CD1c-positive myeloid dendritic cell (primary cell): Measurements from ENCODE around the gene ZNF334.

ENCODE experiments used
- DNase-seq: peaks from one replicate; pipeline ENCODE4 v3.0.0-alpha.2; 2016; ENCODE audit errors: extremely low spot score

ZNF334 gene

DNA sequence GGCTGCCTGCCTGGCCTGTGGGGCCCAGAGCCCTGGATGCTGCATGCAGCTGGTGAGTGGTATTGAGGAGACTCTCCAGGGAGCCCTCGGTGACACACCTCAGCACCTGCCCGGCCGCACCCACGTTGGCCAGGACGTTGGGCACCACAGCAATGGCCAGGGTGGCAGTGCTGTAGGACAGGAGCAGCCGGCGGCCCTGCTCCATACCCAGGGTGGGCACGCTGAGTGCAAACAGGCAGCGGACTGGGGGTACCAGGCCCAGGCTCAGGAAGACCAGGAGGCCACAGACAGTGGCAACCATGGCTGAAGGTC lies 32.4 kb upstream of the ZNF334 start:
- no peak for DNase-seq

DNA sequence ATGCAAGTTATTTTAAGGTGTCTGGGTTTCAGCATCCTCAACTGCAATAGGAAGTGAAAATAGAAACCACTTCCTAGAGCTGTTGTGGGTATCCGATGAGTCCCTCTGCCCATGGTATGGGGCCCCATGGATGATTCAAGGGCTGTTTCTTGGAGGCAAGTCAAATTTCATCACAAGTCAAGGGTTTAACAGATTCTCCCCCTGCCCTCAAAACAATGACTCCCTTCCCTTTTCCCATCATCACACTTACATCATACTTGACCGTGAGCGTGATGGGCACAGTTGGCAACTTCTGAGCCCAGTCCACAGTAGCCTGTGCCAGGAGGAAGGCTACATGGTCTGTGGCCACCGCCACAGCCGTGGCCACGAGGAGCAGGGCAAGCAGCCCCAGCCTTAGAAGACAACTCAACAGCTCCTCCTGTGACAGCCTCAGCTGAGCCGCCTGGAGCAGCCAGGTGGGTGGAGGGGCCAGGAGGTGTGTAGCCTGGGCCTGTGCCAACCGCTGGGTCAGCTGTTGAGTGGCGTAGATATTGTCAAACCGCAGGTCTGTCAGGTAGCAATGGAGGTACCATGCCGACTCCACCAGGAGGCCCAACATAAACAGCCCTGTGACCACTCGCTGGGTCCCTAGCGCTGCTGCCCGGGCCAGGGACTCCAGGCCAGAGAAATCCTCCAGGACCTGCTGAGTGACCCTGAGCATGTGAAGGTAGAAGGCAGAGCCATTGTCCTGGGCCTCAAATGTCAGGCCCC lies 31.9 kb upstream of the ZNF334 start:
- peak; percentile 84 for DNase-seq

DNA sequence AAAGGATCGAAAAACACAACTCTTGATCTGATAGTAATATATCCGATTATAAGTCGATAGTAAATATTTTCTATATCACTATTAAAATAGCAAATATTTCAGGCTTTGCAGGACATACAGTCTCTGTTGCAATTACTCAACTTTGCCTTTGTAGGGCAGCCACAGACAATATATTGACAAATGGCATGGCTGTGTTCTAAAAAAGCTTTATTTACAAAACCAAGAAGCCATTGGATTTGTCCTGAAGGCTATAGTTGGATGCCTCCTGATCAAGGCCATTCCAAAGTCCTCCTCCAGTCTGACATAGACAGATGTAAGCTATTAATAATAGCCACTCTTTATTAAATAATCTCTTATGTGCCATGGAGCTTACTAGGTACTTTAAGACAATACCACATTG lies 31.2 kb upstream of the ZNF334 start:
- DNase-seq: no peak

DNA sequence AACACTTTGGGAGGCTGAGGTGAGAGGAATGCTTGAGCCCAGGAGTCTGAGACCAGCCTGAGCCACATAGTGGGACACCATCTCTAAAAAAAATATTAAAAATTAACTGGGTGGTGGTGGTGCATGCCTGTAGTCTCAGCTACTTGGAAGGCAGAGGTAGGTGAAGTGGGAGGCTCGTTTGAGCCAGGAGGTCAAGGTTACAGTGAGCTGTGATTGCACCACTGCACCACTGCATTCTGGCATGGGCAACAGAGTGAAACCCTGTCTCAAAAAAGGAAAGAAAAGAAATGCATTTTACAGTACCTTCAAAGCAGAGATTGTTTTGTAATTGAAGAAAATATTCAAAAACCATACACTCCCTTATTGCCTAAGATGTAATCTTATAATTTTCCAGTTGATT lies 30.6 kb upstream of the ZNF334 start:
- DNase-seq: no peak

DNA sequence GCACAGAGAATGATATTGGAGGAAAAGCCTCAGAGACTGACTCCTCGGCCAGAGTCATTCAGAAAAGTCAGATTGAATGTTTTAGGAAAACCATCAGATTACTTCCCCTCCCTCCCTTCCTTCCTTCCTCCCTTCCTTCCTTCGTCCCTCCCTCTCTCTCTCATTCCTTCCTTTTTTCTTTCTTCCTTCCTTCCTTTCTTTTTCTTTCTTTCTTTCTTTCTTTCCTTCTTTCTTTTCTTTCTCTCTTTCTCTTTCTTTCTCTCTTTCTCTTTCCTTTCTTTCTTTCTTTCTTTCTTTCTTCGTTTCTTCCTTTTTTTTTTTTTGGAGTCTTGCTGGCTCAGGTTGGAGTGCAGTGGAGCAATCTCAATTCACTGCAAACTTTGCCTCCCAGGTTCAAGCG lies 29.7 kb upstream of the ZNF334 start:
- no peak for DNase-seq

DNA sequence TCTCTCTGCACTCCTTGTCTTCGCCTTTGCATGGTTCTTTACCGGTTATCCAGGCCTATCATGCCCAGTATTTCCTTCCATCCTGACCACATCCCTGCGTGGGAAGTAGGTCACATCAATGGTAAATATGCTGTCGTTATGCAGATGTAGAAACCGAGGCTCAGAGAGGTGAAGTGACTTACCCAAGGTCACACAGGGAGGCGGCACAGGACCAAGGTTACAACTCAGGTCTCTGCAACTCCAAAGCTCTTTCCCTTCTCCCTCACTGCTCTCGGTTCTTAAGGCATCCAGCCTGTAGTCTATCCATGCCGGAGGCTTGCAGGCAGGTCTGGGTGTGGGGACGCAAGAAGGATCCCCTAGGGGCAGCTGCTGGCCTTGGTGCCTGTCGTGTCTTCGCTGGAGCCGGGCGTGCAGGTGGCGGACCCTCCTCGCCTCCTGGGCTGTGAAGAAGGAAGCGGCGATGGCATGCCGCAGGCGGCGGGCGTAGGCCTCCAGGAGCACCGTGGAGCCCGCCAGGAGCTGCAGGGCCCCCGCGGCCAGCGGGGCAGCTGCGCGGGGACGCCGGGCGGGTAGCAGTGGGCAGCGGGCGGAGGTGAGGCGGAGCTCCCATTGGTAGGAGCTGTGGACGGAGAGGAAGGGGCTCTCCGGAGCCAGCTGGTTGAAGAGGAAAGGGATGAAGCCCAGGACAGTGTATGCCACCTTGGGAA lies 28.0 kb upstream of the ZNF334 start:
- DNase-seq: no peak

DNA sequence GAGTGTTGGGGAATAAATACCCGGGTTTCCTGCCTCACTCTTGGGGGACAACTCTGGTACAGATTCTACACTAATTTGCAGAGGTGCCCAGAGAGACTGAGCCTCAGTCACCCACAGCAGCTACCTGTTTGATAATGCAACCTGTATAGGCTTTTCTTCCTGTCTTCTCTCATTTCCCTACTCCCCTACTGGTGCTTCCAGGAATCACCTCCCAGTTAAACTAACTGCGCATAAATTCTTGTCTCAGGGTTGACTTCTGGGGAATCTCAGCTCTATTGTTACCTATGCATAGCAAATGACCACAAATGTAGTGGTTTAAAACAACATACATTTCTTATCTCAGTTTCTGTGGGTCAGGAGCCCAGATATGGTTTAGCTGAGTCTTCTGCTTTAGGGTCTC lies 25.8 kb upstream of the ZNF334 start:
- DNase-seq: no peak

DNA sequence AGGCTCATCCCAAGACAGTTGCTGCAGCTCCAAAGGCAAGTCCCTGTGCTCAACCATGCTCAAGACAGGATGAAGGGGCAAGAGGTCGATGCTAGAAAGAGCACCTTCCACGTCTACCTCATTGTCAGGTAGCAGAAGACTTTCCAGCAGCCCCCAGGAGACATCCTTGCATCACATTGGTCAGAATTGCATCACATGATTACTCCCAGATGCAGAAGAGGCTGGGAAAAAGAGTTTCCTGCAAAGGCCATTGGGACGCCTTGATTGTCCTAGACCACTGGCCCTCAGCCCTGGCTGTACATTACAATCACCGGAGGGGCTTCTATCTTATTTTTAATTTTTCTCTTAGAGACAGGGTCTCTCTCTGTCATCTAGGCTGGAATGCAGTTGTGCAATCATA lies 17.3 kb upstream of the ZNF334 start:
- no peak for DNase-seq

DNA sequence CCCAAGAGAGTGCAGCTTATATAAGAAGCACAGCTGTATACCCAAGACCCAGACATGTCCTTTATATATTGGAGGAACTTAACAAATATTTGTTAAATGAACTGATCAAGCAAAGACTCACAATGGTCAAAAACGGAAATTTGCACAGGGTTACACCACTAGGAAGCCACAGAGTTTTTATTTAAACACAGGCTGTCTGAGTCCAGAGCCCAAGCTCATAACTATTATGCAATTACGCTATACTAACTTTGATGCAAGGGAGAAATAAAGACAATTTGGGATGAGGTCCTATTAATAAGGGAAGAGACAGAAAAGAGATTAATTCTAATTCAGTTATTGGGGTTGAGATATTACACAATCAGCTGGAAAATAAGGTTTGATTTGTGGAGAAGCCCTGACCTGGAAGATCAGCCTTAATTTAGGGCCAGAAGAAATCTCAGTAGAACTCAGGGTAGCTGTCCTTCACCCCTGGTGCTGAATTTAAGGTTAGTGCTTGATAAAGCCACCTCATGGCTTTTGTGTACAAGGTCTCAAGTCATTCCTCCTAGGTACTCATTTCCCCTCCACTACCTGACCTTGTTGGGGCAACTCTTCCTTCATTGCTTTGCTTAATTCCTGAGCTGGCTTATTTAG lies 10.5 kb upstream of the ZNF334 start:
- peak; percentile 22 for DNase-seq

DNA sequence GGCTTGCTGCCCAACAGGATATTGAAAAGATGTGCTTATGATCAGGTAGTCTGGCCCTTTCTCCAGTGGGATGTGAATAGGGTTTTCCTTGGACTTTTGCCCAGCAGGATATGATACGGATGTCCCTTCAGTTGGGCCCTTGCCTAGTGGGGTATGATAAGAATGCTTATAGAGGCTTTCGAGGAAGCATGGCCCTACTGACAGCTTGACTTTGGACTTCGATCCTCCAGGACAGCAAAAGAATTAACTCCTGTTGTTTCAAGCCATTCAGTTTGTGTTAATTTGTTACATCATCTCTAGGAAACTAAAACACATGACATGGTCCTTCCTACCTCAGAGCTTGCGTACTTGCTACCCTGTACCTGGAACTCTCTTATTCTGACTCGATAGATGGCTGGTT lies 9.7 kb upstream of the ZNF334 start:
- DNase-seq: no peak

DNA sequence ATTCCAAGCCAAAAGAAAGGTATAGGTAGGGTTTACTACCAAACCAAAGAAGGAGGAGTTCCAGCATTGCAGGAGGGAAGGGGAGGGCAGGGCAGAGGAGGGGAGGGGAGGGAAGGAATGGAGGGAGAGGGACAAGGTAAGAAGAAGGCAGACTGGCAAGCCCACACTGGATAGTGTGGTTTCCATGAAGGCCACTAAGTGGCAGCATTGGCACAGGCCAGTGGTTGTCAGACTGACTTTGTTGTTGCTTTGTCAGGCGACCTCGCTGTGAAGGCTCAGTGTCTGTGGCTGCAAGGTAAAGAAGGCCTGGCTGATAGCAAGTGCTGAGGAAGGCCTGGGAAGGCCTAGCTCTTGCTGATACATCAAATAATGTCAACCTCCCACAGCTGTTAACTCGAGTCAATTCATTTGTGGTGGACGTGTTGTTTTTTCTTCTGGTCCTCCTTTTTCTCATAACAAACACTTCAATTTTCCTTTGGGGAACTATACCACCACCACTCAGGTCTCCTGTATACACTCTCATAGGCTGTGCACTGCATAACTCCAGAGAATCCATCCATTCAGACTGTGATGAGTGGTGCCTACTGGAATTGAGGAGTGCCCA lies 7.7 kb upstream of the ZNF334 start:
- peak; percentile 66 for DNase-seq

DNA sequence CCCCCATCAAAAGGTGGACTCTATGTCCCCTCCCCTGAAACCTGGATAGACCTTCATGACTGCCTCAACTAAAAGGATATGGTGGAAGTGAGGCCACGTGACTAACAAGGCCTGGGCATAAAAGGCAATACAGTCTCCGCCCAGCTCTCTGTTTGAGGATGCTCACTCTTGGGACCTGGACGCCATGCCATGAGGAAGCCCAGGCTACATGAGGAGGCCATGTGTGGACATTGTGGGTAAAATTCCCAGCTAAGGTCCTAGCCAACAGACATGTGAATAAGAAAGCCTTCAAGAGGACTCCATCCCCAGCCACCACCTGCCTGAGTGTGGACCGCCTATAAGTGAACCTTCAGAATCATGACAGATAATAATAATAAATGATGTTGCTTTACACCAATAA lies 7.2 kb upstream of the ZNF334 start:
- no peak for DNase-seq

DNA sequence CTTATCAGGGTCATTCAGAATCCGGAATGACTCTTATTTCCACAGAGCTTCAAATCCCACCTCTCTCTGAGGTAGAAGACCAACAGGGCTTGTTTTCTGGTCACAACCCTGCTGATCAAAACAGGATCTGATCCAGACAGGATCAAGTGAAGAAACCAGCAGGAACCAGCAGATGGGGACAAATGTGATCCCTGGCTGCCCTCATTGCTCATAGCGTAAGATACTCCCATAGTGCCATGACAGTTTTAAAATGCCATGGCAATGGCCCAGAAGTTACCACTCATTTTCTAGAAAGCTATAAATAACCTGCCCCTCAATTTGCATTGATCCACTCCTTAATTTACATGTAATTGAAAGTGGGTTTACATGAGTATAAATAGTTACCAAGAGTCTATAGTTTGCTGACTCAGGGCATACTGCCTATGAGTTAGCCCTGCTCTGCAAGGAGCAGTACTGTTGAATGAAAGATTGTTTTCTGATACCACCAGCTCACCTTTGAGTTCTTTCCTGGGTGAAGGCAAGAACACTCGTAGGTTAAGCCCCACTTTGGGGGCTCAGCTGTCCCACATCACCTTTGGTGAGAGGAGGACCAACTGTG lies 6.2 kb upstream of the ZNF334 start:
- no peak for DNase-seq

DNA sequence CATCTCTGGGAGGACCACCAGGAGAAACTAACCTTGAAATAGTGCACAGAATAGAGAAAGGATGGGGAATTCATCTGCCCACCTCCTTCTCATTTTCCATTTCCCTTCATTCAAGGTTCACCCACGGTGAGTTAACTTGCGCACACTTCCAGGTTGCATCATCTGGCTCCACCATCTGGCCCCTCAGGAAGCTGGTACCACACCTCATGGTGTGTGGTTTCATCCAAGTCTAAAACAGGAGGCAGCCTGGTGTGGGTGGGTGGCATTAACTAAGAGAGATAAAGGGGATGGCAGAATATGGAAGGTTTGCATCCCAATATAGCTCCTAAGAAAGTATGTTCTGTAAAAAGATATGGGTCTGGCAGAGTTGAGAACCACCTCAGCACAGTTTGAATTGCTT lies 3.8 kb downstream of the ZNF334 start:
- no peak for DNase-seq

DNA sequence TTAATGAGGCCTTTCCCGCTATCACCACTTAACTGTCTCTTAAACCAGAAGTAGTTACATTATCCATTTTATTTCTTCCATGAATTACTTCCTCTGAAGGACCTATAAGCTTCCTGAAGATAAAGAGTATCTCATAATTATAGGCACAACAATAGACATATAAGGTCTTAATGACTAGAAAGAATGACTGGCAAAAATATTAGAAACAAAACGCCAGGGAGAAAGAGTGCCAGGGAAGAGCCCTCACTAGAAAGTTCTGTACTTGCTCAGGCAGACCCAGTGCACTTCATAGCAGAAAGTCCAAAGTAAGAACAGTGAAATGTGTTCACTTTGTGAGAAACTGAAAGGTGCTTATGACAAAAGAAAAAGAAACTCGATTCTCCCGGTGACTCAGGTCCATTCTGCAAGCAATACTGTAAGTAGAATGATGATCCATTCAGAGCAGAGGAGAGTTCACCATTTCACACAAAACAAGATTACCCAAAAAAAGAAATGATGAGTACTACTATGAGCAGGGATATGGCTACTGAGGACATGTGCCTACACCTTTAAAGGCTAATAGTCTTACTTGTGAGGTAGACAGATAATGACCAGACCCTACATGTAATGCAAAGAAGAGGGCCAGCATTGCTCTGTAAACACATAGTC lies 5.5 kb downstream of the ZNF334 start:
- DNase-seq: no peak

DNA sequence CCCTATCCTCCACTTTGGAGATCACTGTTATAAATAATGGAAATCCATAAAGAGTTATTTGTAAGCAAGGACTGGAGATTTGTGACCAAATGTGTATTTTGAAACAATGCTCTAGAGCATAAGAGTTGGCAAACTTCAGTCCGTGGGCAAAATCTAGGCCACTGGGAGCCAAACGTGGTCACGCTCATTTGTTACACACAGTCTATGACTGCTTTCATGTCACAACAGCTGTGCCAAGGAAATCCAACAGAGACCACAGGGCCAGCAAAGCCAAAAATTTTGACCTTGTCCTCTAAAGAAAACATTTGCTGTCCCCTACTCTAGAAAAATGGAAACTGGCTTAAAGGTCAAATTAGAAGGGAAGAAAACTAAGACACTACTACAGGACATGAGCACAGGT lies 7.9 kb downstream of the ZNF334 start:
- no peak for DNase-seq

DNA sequence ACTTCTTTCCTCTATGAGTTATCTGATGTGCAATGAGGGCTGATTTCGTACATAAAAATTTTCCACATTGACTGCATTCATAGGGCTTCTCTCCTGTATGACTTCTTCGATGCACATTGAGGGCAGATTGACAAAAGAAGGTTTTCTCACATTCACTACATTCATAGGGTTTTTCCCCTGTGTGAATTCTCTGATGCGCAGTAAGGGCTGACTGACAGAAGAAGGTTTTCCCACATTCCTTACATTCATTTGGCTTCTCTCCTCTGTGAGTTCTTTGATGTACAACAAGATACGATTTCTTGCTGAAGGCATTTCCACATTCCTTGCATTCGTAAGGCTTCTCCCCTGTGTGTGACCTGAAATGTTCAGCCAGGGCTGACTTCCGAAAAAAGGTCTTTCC lies 11.4 kb downstream of the ZNF334 start:
- DNase-seq: no peak

DNA sequence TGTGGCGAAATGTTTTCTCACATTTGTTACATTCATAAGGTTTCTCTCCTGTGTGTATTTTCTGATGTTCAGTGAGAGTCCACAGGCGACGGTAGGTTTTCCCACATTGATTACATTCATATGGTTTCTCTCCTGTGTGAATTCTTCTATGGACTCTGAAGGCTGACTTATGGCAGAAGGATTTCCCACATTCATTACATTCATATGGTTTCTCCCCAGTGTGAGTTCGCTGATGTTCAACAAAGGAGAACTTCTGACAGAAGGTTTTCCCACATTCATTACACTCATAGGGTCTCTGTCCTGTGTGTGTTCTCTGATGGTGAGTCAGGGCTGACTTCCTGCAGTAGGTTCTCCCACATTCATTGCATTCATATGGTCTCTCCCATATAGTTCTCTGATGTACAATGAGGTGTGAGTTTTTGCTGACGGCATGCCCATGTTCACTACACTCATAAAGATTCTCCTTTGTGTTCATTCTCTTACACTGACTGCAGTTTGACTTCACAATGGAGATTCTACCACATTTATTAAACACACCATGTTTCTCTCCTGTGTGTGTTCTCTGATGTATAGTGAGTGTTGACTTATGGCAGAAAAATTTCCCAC lies 11.9 kb downstream of the ZNF334 start:
- DNase-seq: no peak

DNA sequence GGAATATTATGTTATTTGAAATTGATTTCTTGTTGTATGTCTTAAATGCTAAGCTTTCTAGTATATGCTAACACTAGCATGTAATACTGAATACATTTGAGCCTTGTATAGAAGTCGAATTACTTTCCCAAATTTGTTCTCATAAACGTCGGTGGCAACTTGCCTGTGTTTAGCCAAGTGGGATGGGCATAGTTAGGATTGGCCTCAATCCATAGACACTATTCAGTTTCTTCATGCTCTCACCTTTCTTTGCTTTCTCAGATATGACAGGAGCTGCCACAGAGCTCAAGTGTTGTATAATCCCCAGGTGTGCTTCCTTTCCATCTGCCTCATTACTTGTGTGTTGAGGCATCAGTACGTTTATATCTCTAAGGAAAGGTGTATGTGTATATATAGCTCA lies 19.3 kb downstream of the ZNF334 start:
- no peak for DNase-seq

DNA sequence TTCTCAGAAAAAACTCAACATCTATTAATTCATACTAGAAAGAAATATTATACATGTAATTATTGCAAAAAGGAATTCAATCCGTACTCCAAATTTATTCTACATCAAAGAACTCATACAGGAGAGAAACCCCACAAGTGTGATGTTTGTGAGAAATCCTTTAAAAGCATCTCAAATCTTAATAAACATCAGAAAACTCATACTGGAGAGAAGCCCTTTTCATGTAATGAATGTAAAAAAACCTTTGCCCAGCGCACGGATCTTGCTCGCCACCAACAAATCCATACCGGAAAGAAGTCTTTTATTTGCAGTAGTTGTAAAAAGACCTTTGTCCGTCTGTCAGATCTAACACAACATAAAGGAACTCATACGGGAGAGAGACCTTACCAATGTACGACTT lies 22.0 kb downstream of the ZNF334 start:
- DNase-seq: no peak

DNA sequence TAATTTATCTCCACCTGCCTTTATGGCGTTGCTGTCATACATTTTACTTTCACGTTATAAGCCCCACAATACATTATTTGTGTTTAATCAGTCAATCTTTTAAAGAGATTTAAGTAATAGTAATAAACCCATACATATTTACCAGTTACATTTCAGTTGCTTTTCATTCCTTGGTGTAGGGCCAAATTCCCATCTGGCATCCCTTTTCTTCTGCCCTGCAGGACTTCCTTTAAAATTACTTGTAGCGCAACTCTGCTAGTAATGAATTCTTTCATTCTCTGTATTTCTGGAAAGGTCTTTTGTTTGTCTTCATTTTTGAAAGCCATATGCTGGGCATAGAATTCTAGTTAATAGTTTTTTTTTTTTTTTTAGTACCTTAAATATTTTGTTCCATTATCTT lies 24.9 kb downstream of the ZNF334 start:
- DNase-seq: no peak

DNA sequence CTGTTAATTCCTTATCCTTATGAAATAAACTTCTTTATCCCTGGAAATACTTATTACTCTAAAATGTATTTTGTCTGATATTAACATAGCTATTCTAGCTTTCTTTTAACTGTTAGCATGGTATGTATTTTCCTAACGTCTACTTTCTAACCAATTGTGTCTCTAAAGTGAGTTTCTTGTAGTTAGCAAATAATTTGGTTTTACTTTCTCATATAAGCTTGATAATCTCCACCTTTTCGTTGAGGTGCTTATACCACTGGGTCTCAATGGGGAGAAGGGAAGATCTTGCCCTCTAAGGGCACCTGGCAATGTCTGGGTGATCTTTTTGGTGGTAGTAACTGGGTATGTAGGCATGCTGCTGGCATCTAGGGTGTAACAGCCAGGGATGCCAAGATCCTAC lies 25.7 kb downstream of the ZNF334 start:
- DNase-seq: no peak
